IMR-90 (cell line): ENCODE results near the gene CD164L2. TPM values are rescaled to one million over a fixed set of nuclear protein-coding genes. Genes with fewer than 3 reads are reported as not detected.

ENCODE experiments used
- ATAC-seq: fragments of 200-7000 bp; cut with Tn5 transposase; 2 replicates; pipeline ENCODE4 v1.9.1; 2020; ENCODE audit warnings: low read depth, mild to moderate bottlenecking, moderate library complexity
- BruUV-seq: library from RNA; stranded (reverse); fragments of 400-500 nt; replicated peaks from 2 replicates; lab custom pipeline; 2021; lab: Mats Ljungman, UMichigan
- CTCF ChIA-PET: fragments of 300-600 bp; formaldehyde crosslinking; extraction: SDS; loops from one replicate; lab custom pipeline; 2021; ENCODE audit warnings: antibody characterized with exemption; lab: Yijun Ruan, JAX
- POLR2A ChIA-PET: fragments of 300-600 bp; sonication (Branson Sonifier 250); formaldehyde crosslinking; loops from one replicate; lab custom pipeline; 2022; ENCODE audit warnings: antibody characterized with exemption; ENCODE audit not compliant: unreplicated experiment; lab: Charles Lee
- DNase-seq: peaks from one replicate; pipeline ENCODE4 v3.0.0; 2013
- H2AFZ ChIP-seq: replicated peaks from 2 replicates; pipeline ENCODE3; 2013; ENCODE audit warnings: low read length, mild to moderate bottlenecking; ENCODE audit not compliant: poor library complexity
- H2AK5ac ChIP-seq: 2 replicates; pipeline ENCODE4 v1.6.1; 2013; ENCODE audit warnings: low read depth, low read length, inconsistent platforms
- H2AK9ac ChIP-seq: replicated peaks from 2 replicates; pipeline ENCODE3; 2013; ENCODE audit warnings: mild to moderate bottlenecking, low read depth, low read length, moderate library complexity; ENCODE audit not compliant: poor library complexity
- H2BK120ac ChIP-seq: 2 replicates; pipeline ENCODE4 v1.6.1; 2013; ENCODE audit warnings: low read depth, low read length, inconsistent platforms
- H2BK15ac ChIP-seq: 3 replicates; pipeline ENCODE4 v1.6.1; 2013; ENCODE audit warnings: low read depth, low read length, inconsistent platforms
- H2BK20ac ChIP-seq: 2 replicates; pipeline ENCODE4 v1.6.1; 2013; ENCODE audit warnings: low read depth, mild to moderate bottlenecking, inconsistent platforms, low read length, moderate library complexity
- H2BK5ac ChIP-seq: 2 replicates; pipeline ENCODE4 v1.6.1; 2013; ENCODE audit warnings: mild to moderate bottlenecking, low read depth, low read length, inconsistent platforms; ENCODE audit not compliant: poor library complexity, severe bottlenecking
- H3K14ac ChIP-seq: replicated peaks from 2 replicates; pipeline ENCODE4 v1.6.1; 2013; ENCODE audit warnings: low read depth, low read length, inconsistent platforms
- H3K18ac ChIP-seq: 2 replicates; pipeline ENCODE4 v1.6.1; 2013; ENCODE audit warnings: low read depth, low read length, control low read depth
- H3K23ac ChIP-seq: 2 replicates; pipeline ENCODE4 v1.6.1; 2013; ENCODE audit warnings: low read depth, low read length, inconsistent platforms
- H3K27ac ChIP-seq: 2 replicates; pipeline ENCODE4 v1.5.1; 2013; ENCODE audit warnings: mild to moderate bottlenecking, control low read depth, low read length; ENCODE audit not compliant: insufficient read depth
- H3K27me3 ChIP-seq: 2 replicates; pipeline ENCODE4 v1.6.1; 2013; ENCODE audit warnings: low read length; ENCODE audit not compliant: control insufficient read depth, insufficient read depth
- H3K36me3 ChIP-seq: 2 replicates; pipeline ENCODE4 v1.6.1; 2013; ENCODE audit warnings: low read length, mixed read lengths; ENCODE audit not compliant: control insufficient read depth, insufficient read depth
- H3K4ac ChIP-seq: 2 replicates; pipeline ENCODE4 v1.6.1; 2013; ENCODE audit warnings: low read depth, low read length, inconsistent platforms
- H3K4me1 ChIP-seq: 2 replicates; pipeline ENCODE4 v1.6.1; 2013; ENCODE audit warnings: low read length, mixed read lengths; ENCODE audit not compliant: control insufficient read depth, insufficient read depth
- H3K4me2 ChIP-seq: 2 replicates; pipeline ENCODE4 v1.6.1; 2013; ENCODE audit warnings: low read depth, mild to moderate bottlenecking, control low read depth, low read length, moderate library complexity
- H3K4me3 ChIP-seq: 2 replicates; pipeline ENCODE4 v1.5.1; 2013; ENCODE audit warnings: low read depth, mild to moderate bottlenecking, control low read depth, low read length, moderate library complexity; ENCODE audit not compliant: insufficient read depth
- H3K56ac ChIP-seq: 2 replicates; pipeline ENCODE4 v1.6.1; 2013; ENCODE audit warnings: low read length, inconsistent platforms; ENCODE audit not compliant: insufficient read depth; ENCODE audit errors: extremely low read depth
- H3K79me1 ChIP-seq, 2 experiments: 2 replicates each; pipeline ENCODE4 v1.6.1; 2013; ENCODE audit warnings: low read length in 2 of 2, inconsistent platforms in 1 of 2, low read depth in 1 of 2
- H3K9ac ChIP-seq: 2 replicates; pipeline ENCODE4 v1.6.1; 2013; ENCODE audit warnings: low read depth, low read length, control low read depth
- H3K9me1 ChIP-seq: 2 replicates; pipeline ENCODE4 v1.6.1; 2013; ENCODE audit warnings: low read length, inconsistent platforms; ENCODE audit not compliant: insufficient read depth
- H3K9me3 ChIP-seq: 2 replicates; pipeline ENCODE4 v1.6.1; 2013; ENCODE audit warnings: low read length; ENCODE audit not compliant: control insufficient read depth, insufficient read depth
- H4K20me1 ChIP-seq: 2 replicates; pipeline ENCODE4 v1.6.1; 2013; ENCODE audit warnings: low read length, inconsistent platforms; ENCODE audit not compliant: insufficient read depth
- H4K5ac ChIP-seq: 2 replicates; pipeline ENCODE4 v1.6.1; 2013; ENCODE audit warnings: mild to moderate bottlenecking, low read depth, low read length, control low read depth
- H4K8ac ChIP-seq, 2 experiments: 2 replicates each; pipeline ENCODE4 v1.6.1; 2013; ENCODE audit warnings: low read depth in 2 of 2, low read length in 2 of 2, control low read depth in 1 of 2, inconsistent platforms in 1 of 2
- H4K91ac ChIP-seq: 2 replicates; pipeline ENCODE4 v1.6.1; 2013; ENCODE audit warnings: low read depth, low read length, inconsistent platforms; ENCODE audit not compliant: insufficient read depth
- BHLHE40 ChIP-seq: fragments of 150-350 bp; IDR thresholded peaks from 2 replicates; pipeline ENCODE4 v1.6.1; 2016; ENCODE audit warnings: mild to moderate bottlenecking, low read depth, low read length
- MXI1 ChIP-seq: IDR thresholded peaks from 2 replicates; pipeline ENCODE4 v1.6.1; 2012; ENCODE audit warnings: low read depth, mild to moderate bottlenecking, low read length, moderate library complexity, borderline replicate concordance
- WGBS, 2 experiments: methylation state at CpG; one replicate each; pipeline versions ENCODE4 v1.1.5 to v1.1.7; 2013; ENCODE audit warnings: missing lambda C conversion rate in 2 of 2; ENCODE audit not compliant: insufficient read length in 1 of 2; ENCODE audit errors: extremely low coverage in 2 of 2; 5-methylcytosine and 5-hydroxymethylcytosine counted together
- dilution Hi-C: fragments of 300-500 bp; cut with HindIII; formaldehyde crosslinking; loops from one replicate; pipeline ENCODE4 v1.14.3; 2018; ENCODE audit warnings: low sequenced_read_pairs; ENCODE audit not compliant: unreplicated experiment
- in situ Hi-C: fragments of 300-500 bp; cut with MboI; formaldehyde crosslinking; loops from 3 replicates; pipeline ENCODE4 v1.14.3; 2019; ENCODE audit warnings: low sequenced_read_pairs, inconsistent platforms, mixed read lengths
- intact Hi-C: fragments of 100-400 bp; cut with micrococcal nuclease; formaldehyde crosslinking; loops from 2 replicates; pipeline ENCODE4 v1.10.0; 2022
- polyA plus RNA-seq, 3 experiments: library from polyadenylated mRNA; depleted of rRNA; stranded (reverse); fragments of >200 nt; gene quantifications; 2 replicates each; pipeline ENCODE4 v1.2.3, GENCODE V29; 2012; ENCODE audit warnings: low replicate concordance in 1 of 3
- total RNA-seq: library from RNA; depleted of rRNA; stranded (reverse); fragments of >200 nt; gene quantifications from 2 replicates; pipeline ENCODE4 v1.2.3, GENCODE V29; 2012
- TF ChIP-seq, protein P1 (sequence below): fragments of 150-350 bp; IDR thresholded peaks from 2 replicates; pipeline ENCODE4 v1.6.1; 2017; ENCODE audit warnings: mild to moderate bottlenecking, antibody characterized with exemption, low read length, low read depth

CD164L2 gene
- total and polyA plus RNA-seq, 2 of the 4 experiments (the other 2 are of a cell fraction), result not detected

GRCh38 chr1:27350663-27351540 lies 32.2 kb downstream of the CD164L2 start:
- Histone ChIP-seq H3K36me3 (peaks cover 9% of the 10 kb centered on the region), H4K5ac (no peak overlapping the region), H3K27me3 (no peaks in the 10 kb centered on the region; the same call in 1 of the 2 replicates), H3K14ac (no peak overlapping the region), H3K9me1 (no peaks in the 10 kb centered on the region; the same call in 1 of the 2 replicates), H4K91ac (no peak overlapping the region), H3K4me3 (no peak overlapping the region), H3K4me1 (peaks cover 6% of the 10 kb centered on the region; the same call in 1 of the 2 replicates), H3K9me3 (no peaks in the 10 kb centered on the region), H4K20me1 (no peaks in the 10 kb centered on the region), H2BK5ac (no peak overlapping the region), H2BK120ac (no peak overlapping the region), H3K23ac (no peak overlapping the region), H3K4me2 (no peak overlapping the region), H2AK9ac (no peak overlapping the region), H2AFZ (peak overlapping the region; percentile 33), H2AK5ac (no peak overlapping the region), H2BK20ac (no peak overlapping the region), H2BK15ac (no peak overlapping the region), H3K27ac (no peak overlapping the region), H3K18ac (no peak overlapping the region), H3K9ac (no peak overlapping the region), H4K8ac (no peak overlapping the region), H3K56ac (no peak overlapping the region), H3K4ac (no peak overlapping the region), H3K79me1 (no peaks in the 10 kb centered on the region)
- dilution Hi-C loops, result no loop called here
- ATAC-seq (no peak), DNase-seq (no peak)
- no peak for TF ChIP-seq MXI1
- no peak for TF ChIP-seq BHLHE40
- TF ChIP-seq, protein P1, sequence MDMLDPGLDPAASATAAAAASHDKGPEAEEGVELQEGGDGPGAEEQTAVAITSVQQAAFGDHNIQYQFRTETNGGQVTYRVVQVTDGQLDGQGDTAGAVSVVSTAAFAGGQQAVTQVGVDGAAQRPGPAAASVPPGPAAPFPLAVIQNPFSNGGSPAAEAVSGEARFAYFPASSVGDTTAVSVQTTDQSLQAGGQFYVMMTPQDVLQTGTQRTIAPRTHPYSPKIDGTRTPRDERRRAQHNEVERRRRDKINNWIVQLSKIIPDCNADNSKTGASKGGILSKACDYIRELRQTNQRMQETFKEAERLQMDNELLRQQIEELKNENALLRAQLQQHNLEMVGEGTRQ, result no peak
- in situ Hi-C loops, result no loop called here
- ChIA-PET CTCF (no interaction called here), POLR2A (no interaction called here)
- WGBS, 2 experiments, result 36% methylated on average over 24 of the region's 62 CpGs; no CpG with 5 or more reads in 1 of the 2 experiments
- no TSS peak for BruUV-seq
- intact Hi-C loops, result no loop called here
